GM18526 (cell line): ENCODE results near the gene UBAP2.

Experiments used
- POLR2A ChIP-seq: IDR thresholded peaks from 3 replicates; pipeline ENCODE4 v1.6.1; 2011; ENCODE audit not compliant: insufficient read length; ENCODE audit errors: extremely low read depth

UBAP2 gene

DNA sequence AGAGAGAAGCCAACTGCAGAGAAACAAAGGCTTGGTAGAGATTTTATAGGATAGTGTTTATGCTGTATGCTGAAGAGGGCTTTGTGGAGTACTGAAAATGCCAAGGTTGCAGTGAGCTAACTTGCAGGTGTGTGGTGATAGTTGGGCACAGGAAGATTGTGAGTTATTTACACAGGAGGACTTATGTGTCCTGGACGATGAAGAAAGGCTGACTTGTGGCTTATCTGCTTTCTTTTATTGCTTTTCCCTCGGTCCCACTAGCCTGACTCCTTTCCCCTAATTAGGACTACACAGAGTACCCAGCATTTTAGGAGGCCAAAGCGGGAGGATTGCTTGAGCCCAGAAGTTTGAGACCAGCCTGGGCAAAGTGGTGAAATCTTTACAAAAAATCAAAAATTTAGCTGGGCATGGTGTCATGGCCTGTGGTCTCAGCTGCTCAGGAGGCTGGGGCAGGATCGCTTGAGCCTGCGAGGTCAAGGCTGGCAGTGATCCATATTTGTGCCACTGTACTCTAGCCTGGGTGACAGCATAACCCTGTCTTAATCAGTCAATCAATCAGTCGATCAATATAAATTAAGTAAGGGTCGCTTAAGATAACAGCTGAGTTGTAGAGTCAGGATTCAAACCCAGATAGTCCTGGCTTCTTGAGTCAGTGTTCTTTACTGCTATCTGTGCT lies 169.9 kb downstream of the UBAP2 start:
- no peak for TF ChIP-seq POLR2A

DNA sequence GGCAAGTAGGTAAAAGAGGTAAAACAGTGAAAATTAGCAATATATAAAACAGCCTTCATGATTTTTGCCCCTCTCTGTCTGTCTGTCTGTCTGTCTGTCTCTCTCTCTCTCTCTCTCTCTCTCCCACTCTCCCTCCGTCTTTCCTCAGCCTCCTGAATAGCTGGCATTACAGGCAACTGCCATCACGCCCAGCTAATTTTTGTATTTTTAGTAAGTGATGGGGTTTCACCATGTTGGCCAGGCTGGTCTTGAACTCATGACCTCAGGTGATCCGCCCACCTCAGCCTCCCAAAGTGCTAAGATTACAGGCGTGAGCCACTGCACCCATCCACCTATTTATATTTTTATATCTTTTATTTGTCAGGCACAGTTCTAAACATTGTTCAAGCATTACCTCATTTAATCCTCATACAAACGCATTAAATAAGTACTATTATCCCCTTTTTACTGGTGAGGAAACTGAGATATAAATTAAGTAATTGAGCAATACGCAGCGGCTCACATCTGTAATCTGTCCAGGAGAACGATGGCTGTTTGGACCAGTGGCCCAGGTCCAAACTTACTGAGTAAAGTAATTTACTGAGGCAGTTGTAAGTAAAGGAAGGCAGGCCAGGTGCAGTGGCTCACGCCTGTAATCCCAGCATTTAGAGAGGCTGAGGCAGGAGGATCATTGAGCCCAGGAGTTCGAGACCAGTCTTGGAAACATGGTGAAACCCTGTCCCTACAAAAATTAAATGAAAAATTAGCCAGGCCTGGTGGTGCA lies 170.8 kb downstream of the UBAP2 start:
- no peak for TF ChIP-seq POLR2A
